GM19463 (cell line): ENCODE results near the gene NAPG.
"Not testable (repeated sequence)": the region's sequence is repeated elsewhere in the genome, so short reads cannot be mapped to it uniquely, and the experiment has no call there.

Experiments
- ATAC-seq: cut with Tn5 transposase; IDR thresholded peaks from one replicate; pipeline ENCODE4 v1.9.1; 2021; ENCODE audit warnings: mild to moderate bottlenecking, moderate library complexity; ENCODE audit not compliant: unreplicated experiment

The NAPG gene

GRCh38 chr18:10511236-10511635 lies 14.6 kb upstream of the NAPG start:
- no peak for ATAC-seq

GRCh38 chr18:10514082-10514481 lies 11.7 kb upstream of the NAPG start:
- no peak for ATAC-seq

GRCh38 chr18:10514601-10515000 lies 11.2 kb upstream of the NAPG start:
- no peak for ATAC-seq

- no peak for ATAC-seq
Observed at GRCh38 chr18:10515456-10515855, 10.4 kb upstream of the NAPG start.

GRCh38 chr18:10516078-10516477 lies 9.7 kb upstream of the NAPG start:
- ATAC-seq, result no peak

- ATAC-seq, result no peak
Observed at GRCh38 chr18:10518595-10519255, 7.1 kb upstream of the NAPG start.

- ATAC-seq, result no peak
Observed at GRCh38 chr18:10519366-10519765, 6.5 kb upstream of the NAPG start.

GRCh38 chr18:10519999-10520935 lies 5.6 kb upstream of the NAPG start:
- peak; percentile 84 for ATAC-seq

GRCh38 chr18:10521566-10521965 lies 4.3 kb upstream of the NAPG start:
- no peak for ATAC-seq

GRCh38 chr18:10522574-10522973 lies 3.3 kb upstream of the NAPG start:
- ATAC-seq, result no peak

GRCh38 chr18:10523544-10523943 lies 2.3 kb upstream of the NAPG start:
- no peak for ATAC-seq

GRCh38 chr18:10524507-10525370 lies 1.1 kb upstream of the NAPG start:
- no peak for ATAC-seq

- no peak for ATAC-seq
Observed at GRCh38 chr18:10525371-10525691, 496 bp upstream of the NAPG start.

GRCh38 chr18:10526561-10526949 lies 728 bp downstream of the NAPG start:
- no peak for ATAC-seq

- no peak for ATAC-seq
Observed at GRCh38 chr18:10528439-10528838, 2.6 kb downstream of the NAPG start.

GRCh38 chr18:10530002-10530401 lies 4.2 kb downstream of the NAPG start:
- no peak for ATAC-seq

GRCh38 chr18:10530852-10531251 lies 5.0 kb downstream of the NAPG start:
- no peak for ATAC-seq

- no peak for ATAC-seq
Observed at GRCh38 chr18:10533111-10533510, 7.3 kb downstream of the NAPG start.

GRCh38 chr18:10536280-10536679 lies 10.5 kb downstream of the NAPG start:
- no peak for ATAC-seq

GRCh38 chr18:10537765-10538164 lies 11.9 kb downstream of the NAPG start:
- ATAC-seq, result no peak

GRCh38 chr18:10539124-10539523 lies 13.3 kb downstream of the NAPG start:
- not testable (repeated sequence) for ATAC-seq
